Uterus (tissue), 4 donors: ENCODE data around the gene HOXA3. TPM values are rescaled to one million over a fixed set of nuclear protein-coding genes. Genes with fewer than 3 reads are reported as not detected.

Experiments used
- DNase-seq, 2 donors: peaks; one replicate each; pipeline ENCODE4 v3.0.0-alpha.2; 2019 to 2020
- H3K27ac ChIP-seq, 2 donors: fragments of 200-600 bp; sonication (generic); 1 replicate in 1 of 2; 2 replicates in 1 of 2; pipeline ENCODE4 v1.5.1; 2016 to 2018
- H3K27me3 ChIP-seq, 2 donors: fragments of 200-600 bp; sonication (generic); one replicate each; pipeline ENCODE4 v1.5.1; 2018 to 2019; ENCODE audit warnings: control low read depth in 1 of 2
- H3K36me3 ChIP-seq, 2 donors: fragments of 200-600 bp; sonication (generic); one replicate each; pipeline ENCODE4 v1.5.1; 2019; ENCODE audit warnings: control low read depth in 1 of 2
- H3K4me1 ChIP-seq, 2 donors: fragments of 200-600 bp; sonication (generic); one replicate each; pipeline ENCODE4 v1.5.1; 2018 to 2019; ENCODE audit warnings: control low read depth in 1 of 2
- H3K4me3 ChIP-seq, 2 donors: fragments of 200-600 bp; sonication (generic); 1 replicate in 1 of 2; 2 replicates in 1 of 2; pipeline ENCODE4 v1.5.1; 2018 to 2019; ENCODE audit warnings: mild to moderate bottlenecking in 1 of 2
- H3K9me3 ChIP-seq, 2 donors: fragments of 200-600 bp; sonication (generic); one replicate each; pipeline ENCODE4 v1.5.1; 2019; ENCODE audit warnings: control low read depth in 1 of 2
- POLR2A ChIP-seq, 2 donors: fragments of 450-650 bp; IDR thresholded peaks; one replicate each; pipeline ENCODE4 v1.6.1; 2016; ENCODE audit warnings: antibody characterized with exemption in 2 of 2, mild to moderate bottlenecking in 1 of 2, moderate library complexity in 1 of 2
- intact Hi-C: fragments of 100-400 bp; cut with DNase I; formaldehyde crosslinking; loops from one replicate; pipeline ENCODE4 v1.15.1; 2023; ENCODE audit warnings: low total_unique reads
- total RNA-seq, 4 donors: library from RNA; depleted of rRNA in 3 of 4; stranded (reverse); fragments of >200 nt in 3 of 4; gene quantifications; one replicate each; pipeline versions ENCODE4 v1.1.0 to v1.2.4, GENCODE V29; 2014 to 2023
- TF ChIP-seq, protein P1 (sequence below), 4 experiments: fragments of 200-600 bp in 2 of 4; fragments of 450-650 bp in 2 of 4; sonication (generic) in 2 of 4; IDR thresholded peaks; one replicate each; pipeline ENCODE4 v1.5.1; 2016 to 2019; ENCODE audit warnings: antibody characterized with exemption in 4 of 4, mild to moderate bottlenecking in 2 of 4, moderate library complexity in 1 of 4
- donor health status: DM: yes; HTN: yes; CAD: no.

HOXA3 gene
- total RNA-seq, 4 donors from 2014 or later, result 1.0 to 34.5 (median 19.0) TPM

DNA sequence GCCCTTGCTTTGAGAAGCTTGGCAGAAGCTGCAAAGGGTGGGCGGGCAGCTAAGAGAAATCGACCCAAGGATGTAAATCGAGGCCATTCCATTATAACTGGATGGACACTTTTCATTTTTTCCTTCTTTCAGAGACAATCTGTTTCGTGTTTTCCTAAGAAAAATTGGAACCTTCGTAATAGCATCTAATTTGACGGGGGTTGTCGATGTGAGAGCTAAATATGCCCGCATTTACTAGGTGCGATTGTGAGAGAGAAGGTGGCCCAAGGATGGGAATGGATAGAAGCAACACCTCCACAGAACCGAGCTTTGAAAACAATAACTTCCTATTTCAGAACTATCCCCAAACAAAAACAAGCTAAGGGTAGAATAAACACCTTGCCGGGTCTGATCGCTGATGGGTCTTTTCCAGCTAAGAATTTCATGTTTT lies 21.0 kb downstream of the HOXA3 start:
- Histone ChIP-seq H3K4me1 (peaks cover 0 to 3% of the 10 kb centered on the region in 2 donors), H3K9me3 (no peaks in the 10 kb centered on the region), H3K36me3 (no peaks in the 10 kb centered on the region), H3K4me3 (peak overlapping the region; percentile 62 to 64), H3K27me3 (no peaks in the 10 kb centered on the region), H3K27ac (peak overlapping the region; percentile 82)
- TF ChIP-seq, protein P1, sequence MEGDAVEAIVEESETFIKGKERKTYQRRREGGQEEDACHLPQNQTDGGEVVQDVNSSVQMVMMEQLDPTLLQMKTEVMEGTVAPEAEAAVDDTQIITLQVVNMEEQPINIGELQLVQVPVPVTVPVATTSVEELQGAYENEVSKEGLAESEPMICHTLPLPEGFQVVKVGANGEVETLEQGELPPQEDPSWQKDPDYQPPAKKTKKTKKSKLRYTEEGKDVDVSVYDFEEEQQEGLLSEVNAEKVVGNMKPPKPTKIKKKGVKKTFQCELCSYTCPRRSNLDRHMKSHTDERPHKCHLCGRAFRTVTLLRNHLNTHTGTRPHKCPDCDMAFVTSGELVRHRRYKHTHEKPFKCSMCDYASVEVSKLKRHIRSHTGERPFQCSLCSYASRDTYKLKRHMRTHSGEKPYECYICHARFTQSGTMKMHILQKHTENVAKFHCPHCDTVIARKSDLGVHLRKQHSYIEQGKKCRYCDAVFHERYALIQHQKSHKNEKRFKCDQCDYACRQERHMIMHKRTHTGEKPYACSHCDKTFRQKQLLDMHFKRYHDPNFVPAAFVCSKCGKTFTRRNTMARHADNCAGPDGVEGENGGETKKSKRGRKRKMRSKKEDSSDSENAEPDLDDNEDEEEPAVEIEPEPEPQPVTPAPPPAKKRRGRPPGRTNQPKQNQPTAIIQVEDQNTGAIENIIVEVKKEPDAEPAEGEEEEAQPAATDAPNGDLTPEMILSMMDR (IDR thresholded peaks at IDR 0.05), result no peak
- TF ChIP-seq POLR2A (IDR thresholded peaks at IDR 0.05), result no peak
- intact Hi-C loops, result no loop called here
- no peak for DNase-seq

DNA sequence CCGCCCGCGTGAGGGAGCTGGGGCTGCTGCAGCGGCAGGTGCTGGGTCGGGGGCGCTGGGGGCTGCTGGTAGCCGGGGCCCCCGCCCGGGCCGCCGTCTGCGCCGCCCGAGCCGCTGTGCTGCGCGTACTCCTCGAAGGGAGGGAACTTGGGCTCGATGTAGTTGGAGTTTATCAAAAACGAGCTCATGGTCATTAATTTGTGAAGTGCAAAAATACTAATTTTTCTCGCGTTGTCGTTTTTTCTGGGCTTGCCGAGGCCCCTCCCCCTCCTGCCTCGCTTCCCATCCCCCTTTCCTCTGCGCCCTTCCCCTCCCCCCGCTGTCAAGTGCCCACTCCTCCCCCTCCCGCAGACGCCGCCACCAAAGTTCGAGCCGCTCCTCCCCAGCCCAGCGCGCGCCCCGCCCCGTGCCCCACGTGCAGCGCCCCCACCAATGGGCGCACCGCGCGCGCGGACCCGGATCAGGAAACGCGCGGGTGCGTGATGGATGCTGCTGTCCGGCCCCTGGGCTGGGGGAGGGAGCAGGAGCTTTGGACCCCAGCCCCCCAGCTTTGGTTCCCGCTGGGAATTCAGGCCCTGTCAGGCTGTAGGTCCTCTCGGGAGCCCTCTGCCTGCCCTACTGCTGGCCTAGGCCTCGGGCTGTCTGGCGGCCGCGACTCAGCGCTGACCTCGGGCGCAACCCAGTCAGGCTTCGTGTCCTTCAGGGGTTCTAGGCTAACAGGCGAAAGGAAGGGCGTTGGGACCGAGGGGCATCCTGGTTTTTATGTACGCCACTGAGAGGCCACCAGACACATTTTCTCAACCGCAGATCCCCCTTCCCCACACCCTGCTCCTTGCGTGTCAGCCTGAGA lies 21.6 kb downstream of the HOXA3 start, which contains the start of gene HOXA4:
Gene HOXA4, minus strand, starts transcription at position 218 of the 850 bp plus-strand sequence. Its CDS starts 24 bp downstream, at position 194.
- peak; percentile 90 to 92 for DNase-seq
- no peaks in the 10 kb centered on the region for H3K9me3 ChIP-seq
- intact Hi-C loops, result no loop called here
- peak within 1 kb of the TSS; percentile 62 to 64 for H3K4me3 ChIP-seq
- no peaks in the 10 kb centered on the region for H3K27me3 ChIP-seq
- no peaks in the 10 kb centered on the region for H3K36me3 ChIP-seq
- H3K27ac ChIP-seq, result peak within 1 kb of the TSS; percentile 82
- TF ChIP-seq, protein P1 (IDR thresholded peaks at IDR 0.05), result no peak
- TF ChIP-seq POLR2A (IDR thresholded peaks at IDR 0.05), result peak; percentile 37 to 60
- peaks cover 0 to 3% of the 10 kb centered on the region in 2 donors for H3K4me1 ChIP-seq

DNA sequence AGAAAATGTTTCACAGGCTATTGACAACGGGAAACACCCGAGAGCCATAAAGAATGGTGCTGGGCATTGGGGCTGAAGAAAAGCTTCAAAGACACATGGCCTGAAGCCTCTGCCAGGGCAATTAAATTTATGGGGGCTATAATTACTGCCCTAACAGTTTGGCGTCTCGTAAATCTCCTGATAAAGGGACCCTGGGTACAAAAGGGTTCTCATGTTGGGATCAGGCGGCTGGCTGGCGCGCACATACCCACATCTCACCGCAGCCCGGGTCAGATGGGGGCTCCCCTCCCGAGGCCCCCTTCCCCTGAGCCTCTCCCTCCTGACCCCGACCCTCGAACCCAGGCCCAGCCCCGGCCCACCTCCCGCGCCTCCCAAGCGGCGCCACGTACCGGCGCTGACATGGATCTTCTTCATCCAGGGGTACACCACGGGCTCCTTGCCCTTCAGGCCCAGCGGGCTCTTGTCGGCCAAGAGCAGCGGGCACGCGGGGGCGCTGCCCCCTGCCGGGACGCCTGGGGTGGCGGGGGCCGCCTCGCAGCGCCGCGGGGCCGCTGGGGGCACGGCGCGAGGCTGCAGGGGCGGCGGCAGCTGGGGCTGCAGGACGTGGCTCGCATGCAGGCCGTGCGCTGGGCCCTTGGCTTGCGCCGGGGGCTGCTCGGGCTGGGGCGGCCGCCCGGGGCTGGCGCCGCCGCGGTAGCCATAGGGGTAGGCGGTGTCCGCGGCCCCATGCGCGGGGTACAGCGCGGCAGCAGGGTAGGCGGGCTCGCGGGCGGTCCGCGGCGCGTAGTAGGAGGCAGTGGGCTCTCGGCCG lies 22.4 kb downstream of the HOXA3 start:
- TF ChIP-seq POLR2A (IDR thresholded peaks at IDR 0.05), result peak in 1 of 2 donors; percentile 6
- TF ChIP-seq, protein P1 (IDR thresholded peaks at IDR 0.05), result peak in 2 of 4 experiments; percentile 6 to 34
- H3K27ac ChIP-seq, result peak overlapping the region; percentile 76 to 77
- H3K27me3 ChIP-seq, result no peaks in the 10 kb centered on the region
- peaks cover 0 to 3% of the 10 kb centered on the region in 2 donors for H3K4me1 ChIP-seq
- no peaks in the 10 kb centered on the region for H3K36me3 ChIP-seq
- intact Hi-C loops, result no loop called here
- no peaks in the 10 kb centered on the region for H3K9me3 ChIP-seq
- peak overlapping the region; percentile 62 to 64 for H3K4me3 ChIP-seq
- DNase-seq, result peak in 1 of 2 donors; percentile 35

DNA sequence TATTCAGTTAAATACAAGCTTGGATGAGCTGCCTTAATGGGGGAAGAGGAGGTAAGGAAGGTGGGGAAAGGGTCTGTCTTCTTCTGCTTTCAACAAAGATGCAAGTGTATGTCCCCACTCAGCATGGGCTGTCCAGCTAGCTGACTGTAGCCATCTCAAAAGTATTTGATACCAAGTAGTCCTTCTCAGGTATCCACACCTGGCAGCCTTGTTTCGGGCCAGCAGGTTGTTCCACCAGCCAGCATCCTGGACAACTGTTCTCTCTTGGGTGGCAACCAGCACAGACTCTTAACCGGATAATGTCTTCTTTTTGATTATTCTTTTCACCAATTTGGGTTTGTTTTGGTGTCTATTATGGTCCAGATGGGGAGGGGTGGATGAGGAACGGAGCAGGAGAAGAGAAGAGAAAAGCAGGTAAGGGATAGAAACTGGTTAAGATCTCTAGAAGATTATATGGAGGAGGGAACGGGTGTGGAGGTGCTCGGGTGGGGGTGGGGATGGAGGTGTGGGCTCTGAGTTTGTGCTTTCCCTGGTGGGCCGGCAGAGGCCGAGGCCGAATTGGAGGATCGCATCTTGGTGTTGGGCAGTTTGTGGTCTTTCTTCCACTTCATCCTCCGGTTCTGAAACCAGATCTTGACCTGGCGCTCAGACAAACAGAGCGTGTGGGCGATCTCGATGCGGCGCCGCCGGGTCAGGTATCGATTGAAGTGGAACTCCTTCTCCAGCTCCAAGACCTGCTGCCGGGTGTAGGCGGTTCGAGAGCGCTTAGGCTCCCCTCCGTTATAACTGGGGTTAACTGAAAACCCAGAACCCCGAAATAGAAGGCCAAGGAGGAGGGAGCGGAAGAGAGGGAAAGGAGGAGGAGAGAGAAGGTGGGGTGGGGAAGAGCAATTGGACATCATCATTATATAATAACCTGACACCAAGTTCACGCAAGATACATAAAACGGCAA lies 23.3 kb downstream of the HOXA3 start:
- H3K4me1 ChIP-seq, result peaks cover 0 to under 1% of the 10 kb centered on the region in 2 donors
- DNase-seq, result no peak
- intact Hi-C loops, result no loop called here
- H3K4me3 ChIP-seq, result peak overlapping the region in 1 of 2 donors; percentile 64
- H3K36me3 ChIP-seq, result no peaks in the 10 kb centered on the region
- no peaks in the 10 kb centered on the region for H3K27me3 ChIP-seq
- H3K9me3 ChIP-seq, result no peaks in the 10 kb centered on the region
- TF ChIP-seq, protein P1 (IDR thresholded peaks at IDR 0.05), result no peak
- no peak for TF ChIP-seq POLR2A (IDR thresholded peaks at IDR 0.05)
- H3K27ac ChIP-seq, result peak overlapping the region in 1 of 2 donors; percentile 18
